Trophoblast cell (in vitro differentiated cells and primary cell): ENCODE data around the gene NFXL1.

Experiments
- DNase-seq, 2 donors: peaks; one replicate each; pipeline ENCODE4 v3.0.0-alpha.2; 2016
- H2AFZ ChIP-seq: 2 replicates; pipeline ENCODE4 v1.6.1; 2013; ENCODE audit warnings: low read length, moderate library complexity, mild to moderate bottlenecking; ENCODE audit not compliant: insufficient read depth, poor library complexity
- H2AK5ac ChIP-seq: 2 replicates; pipeline ENCODE4 v1.6.1; 2013; ENCODE audit warnings: mild to moderate bottlenecking, low read length
- H2BK120ac ChIP-seq: 2 replicates; pipeline ENCODE4 v1.6.1; 2013; ENCODE audit warnings: low read length, mild to moderate bottlenecking, moderate library complexity; ENCODE audit not compliant: insufficient read depth, poor library complexity
- H2BK12ac ChIP-seq: 2 replicates; pipeline ENCODE4 v1.6.1; 2013; ENCODE audit warnings: mild to moderate bottlenecking, low read length, moderate library complexity
- H2BK5ac ChIP-seq: 2 replicates; pipeline ENCODE4 v1.6.1; 2013; ENCODE audit warnings: low read length, low read depth, moderate library complexity, mild to moderate bottlenecking; ENCODE audit not compliant: poor library complexity
- H3K14ac ChIP-seq: 2 replicates; pipeline ENCODE4 v1.6.1; 2013; ENCODE audit warnings: mild to moderate bottlenecking, low read length
- H3K18ac ChIP-seq: 2 replicates; pipeline ENCODE4 v1.6.1; 2013; ENCODE audit warnings: mild to moderate bottlenecking, low read length
- H3K23ac ChIP-seq: 2 replicates; pipeline ENCODE4 v1.6.1; 2013; ENCODE audit warnings: low read length
- H3K27ac ChIP-seq: 2 replicates; pipeline ENCODE4 v1.5.1; 2013; ENCODE audit warnings: low read depth, mild to moderate bottlenecking, inconsistent platforms, low read length, moderate library complexity
- H3K27me3 ChIP-seq: 2 replicates; pipeline ENCODE4 v1.6.1; 2013; ENCODE audit warnings: inconsistent platforms, mild to moderate bottlenecking, low read length, moderate library complexity; ENCODE audit not compliant: insufficient read depth
- H3K36me3 ChIP-seq, 2 experiments: 1 replicate in 1 of 2; 2 replicates in 1 of 2; pipeline ENCODE4 v1.6.1; 2013; ENCODE audit warnings: low read length in 2 of 2, mild to moderate bottlenecking in 2 of 2, moderate library complexity in 1 of 2; ENCODE audit not compliant: insufficient read depth in 2 of 2, control insufficient read depth in 1 of 2
- H3K4ac ChIP-seq: 2 replicates; pipeline ENCODE4 v1.6.1; 2013; ENCODE audit warnings: low read depth, mild to moderate bottlenecking, low read length, moderate library complexity
- H3K4me1 ChIP-seq, 2 experiments: 1 replicate in 1 of 2; 2 replicates in 1 of 2; pipeline ENCODE4 v1.6.1; 2013; ENCODE audit warnings: low read length in 2 of 2, mild to moderate bottlenecking in 2 of 2, moderate library complexity in 1 of 2; ENCODE audit not compliant: insufficient read depth in 2 of 2, control insufficient read depth in 1 of 2
- H3K4me2 ChIP-seq: 2 replicates; pipeline ENCODE4 v1.6.1; 2013; ENCODE audit warnings: inconsistent platforms, mild to moderate bottlenecking, low read length, moderate library complexity
- H3K4me3 ChIP-seq: 2 replicates; pipeline ENCODE4 v1.5.1; 2013; ENCODE audit warnings: mild to moderate bottlenecking, low read depth, low read length, inconsistent platforms
- H3K79me1 ChIP-seq: one replicate; pipeline ENCODE4 v1.6.1; 2013; ENCODE audit warnings: low read length
- H3K79me2 ChIP-seq: 2 replicates; pipeline ENCODE4 v1.6.1; 2013; ENCODE audit warnings: low read length, mild to moderate bottlenecking; ENCODE audit not compliant: control insufficient read depth, insufficient read depth, poor library complexity
- H3K9ac ChIP-seq: 2 replicates; pipeline ENCODE4 v1.6.1; 2013; ENCODE audit warnings: mild to moderate bottlenecking, low read length
- H3K9me3 ChIP-seq: 2 replicates; pipeline ENCODE4 v1.6.1; 2013; ENCODE audit warnings: low read depth, mild to moderate bottlenecking, control low read depth, inconsistent platforms, low read length; ENCODE audit not compliant: insufficient read depth
- H4K12ac ChIP-seq: 2 replicates; pipeline ENCODE4 v1.6.1; 2013; ENCODE audit warnings: low read depth, mild to moderate bottlenecking, low read length, moderate library complexity
- H4K8ac ChIP-seq: 2 replicates; pipeline ENCODE4 v1.6.1; 2013; ENCODE audit warnings: low read depth, mild to moderate bottlenecking, low read length, moderate library complexity
- H4K91ac ChIP-seq: one replicate; pipeline ENCODE4 v1.6.1; 2013; ENCODE audit warnings: low read depth, mild to moderate bottlenecking, low read length, moderate library complexity
- WGBS: extraction: QIAGEN DNeasy Blood & Tissue Kit; methylation state at CpG from one replicate; pipeline ENCODE4 v1.1.7; 2013; ENCODE audit warnings: missing lambda C conversion rate; ENCODE audit not compliant: insufficient read length, insufficient coverage; ENCODE audit errors: extremely low coverage; 5-methylcytosine and 5-hydroxymethylcytosine counted together

Gene NFXL1

DNA sequence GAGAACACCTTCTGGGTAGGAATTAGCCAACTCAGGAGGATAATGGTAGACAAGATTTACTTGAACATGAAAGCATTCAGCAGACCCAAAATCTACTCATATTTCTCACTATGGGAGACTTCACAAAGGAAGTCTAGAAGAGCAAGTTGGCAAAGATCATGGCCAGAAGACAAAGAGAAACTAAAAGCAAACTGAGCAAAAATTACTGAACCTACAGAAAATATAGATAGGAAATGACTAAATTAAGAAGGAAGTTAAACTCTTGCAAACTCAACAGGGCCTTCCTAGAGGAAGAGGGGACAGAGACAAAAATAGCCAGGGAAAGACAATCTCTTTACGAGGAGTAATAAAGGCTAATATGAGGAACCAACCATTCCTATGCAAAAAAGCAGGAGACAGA, 95.2 kb downstream of the NFXL1 start:
- Histone ChIP-seq H3K79me2 (no peaks in the 10 kb centered on the region), H3K4ac (no peak overlapping the region), H3K9ac (no peak overlapping the region), H2AFZ (no peak overlapping the region), H3K79me1 (peaks cover 2% of the 10 kb centered on the region), H3K4me2 (no peak overlapping the region), H2BK5ac (no peak overlapping the region), H3K27ac (no peak overlapping the region), H4K12ac (no peak overlapping the region), H4K91ac (no peak overlapping the region), H3K36me3 (no peaks in the 10 kb centered on the region), H3K23ac (no peak overlapping the region), H2AK5ac (no peak overlapping the region), H3K14ac (no peak overlapping the region), H4K8ac (no peak overlapping the region), H3K27me3 (no peaks in the 10 kb centered on the region), H3K4me3 (no peak overlapping the region), H2BK120ac (no peak overlapping the region), H3K4me1 (peaks cover 3% of the 10 kb centered on the region in 2 experiments), H2BK12ac (no peak overlapping the region), H3K18ac (no peak overlapping the region), H3K9me3 (no peaks in the 10 kb centered on the region)
- WGBS = no CpG with 5 or more reads among the region's 1 CpG
- DNase-seq = no peak

- Histone ChIP-seq H3K9me3 (no peaks in the 10 kb centered on the region), H3K23ac (no peak overlapping the region), H4K8ac (no peak overlapping the region), H4K91ac (no peak overlapping the region), H3K4ac (no peak overlapping the region), H3K79me1 (no peaks in the 10 kb centered on the region), H2BK5ac (no peak overlapping the region), H2AK5ac (no peak overlapping the region), H3K36me3 (no peaks in the 10 kb centered on the region), H3K27ac (no peak overlapping the region), H3K9ac (no peak overlapping the region), H3K79me2 (no peaks in the 10 kb centered on the region), H4K12ac (no peak overlapping the region), H3K18ac (no peak overlapping the region), H3K4me3 (no peak overlapping the region), H3K4me2 (no peak overlapping the region), H2BK12ac (no peak overlapping the region), H3K4me1 (no peaks in the 10 kb centered on the region), H2BK120ac (no peak overlapping the region), H3K27me3 (no peaks in the 10 kb centered on the region), H3K14ac (no peak overlapping the region), H2AFZ (no peak overlapping the region)
- no peak for DNase-seq
Measured at GRCh38 chr4:47817275-47817674, 97.1 kb downstream of the NFXL1 start.

GRCh38 chr4:47816748-47817147, 97.6 kb downstream of the NFXL1 start:
- Histone ChIP-seq H3K9ac (no peak overlapping the region), H2BK120ac (no peak overlapping the region), H3K27me3 (no peaks in the 10 kb centered on the region), H2BK5ac (no peak overlapping the region), H4K91ac (no peak overlapping the region), H3K4me3 (no peak overlapping the region), H3K9me3 (no peaks in the 10 kb centered on the region), H3K4ac (no peak overlapping the region), H3K4me1 (no peaks in the 10 kb centered on the region), H2AK5ac (no peak overlapping the region), H4K12ac (no peak overlapping the region), H3K18ac (no peak overlapping the region), H3K14ac (no peak overlapping the region), H2BK12ac (no peak overlapping the region), H3K27ac (no peak overlapping the region), H4K8ac (no peak overlapping the region), H3K79me1 (no peaks in the 10 kb centered on the region), H2AFZ (no peak overlapping the region), H3K36me3 (no peaks in the 10 kb centered on the region), H3K4me2 (no peak overlapping the region), H3K23ac (no peak overlapping the region), H3K79me2 (no peaks in the 10 kb centered on the region)
- WGBS = no CpG with 5 or more reads among the region's 2 CpGs
- DNase-seq = no peak

DNA sequence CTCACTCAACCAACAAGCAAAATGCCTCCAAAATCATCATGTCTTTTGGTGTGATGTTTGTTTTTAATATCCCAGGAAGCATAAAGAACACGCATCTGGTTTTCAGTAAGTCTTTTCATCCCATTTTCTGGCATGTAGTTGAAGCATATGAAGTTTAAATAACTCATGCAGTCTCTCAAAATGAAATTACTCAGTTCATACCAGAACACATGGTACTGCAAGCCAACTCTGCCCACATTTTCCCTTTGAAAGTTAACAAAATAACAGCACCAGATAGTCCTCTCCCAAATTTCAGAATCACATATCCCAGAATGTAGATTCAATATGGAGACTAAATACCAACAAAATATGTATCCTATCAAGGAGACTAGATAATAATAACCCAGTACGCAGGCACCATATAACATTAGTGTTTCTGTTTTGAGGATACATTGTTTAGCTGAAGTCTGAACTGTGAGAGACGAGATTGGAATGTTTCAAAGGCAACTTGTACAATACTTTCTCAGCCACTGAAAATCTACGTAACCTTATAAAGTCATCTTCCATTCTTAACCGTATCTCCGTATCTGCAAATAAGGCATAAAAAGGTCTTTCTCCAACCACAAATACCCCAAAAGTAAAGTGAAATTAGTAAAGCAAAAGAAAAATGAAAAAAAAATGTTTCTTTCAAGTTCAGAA, 99.6 kb downstream of the NFXL1 start:
- no peak overlapping the region for H3K4me2 ChIP-seq

More for the DNA sequence above, 99.6 kb downstream of the NFXL1 start:
- H2AFZ ChIP-seq = no peak overlapping the region
- no peaks in the 10 kb centered on the region for H3K27me3 ChIP-seq
- no peak overlapping the region for H2AK5ac ChIP-seq
- H3K9ac ChIP-seq = no peak overlapping the region
- H2BK5ac ChIP-seq = no peak overlapping the region
- H2BK120ac ChIP-seq = no peak overlapping the region
- no peak overlapping the region for H2BK12ac ChIP-seq
- H3K79me2 ChIP-seq = no peaks in the 10 kb centered on the region
- no peaks in the 10 kb centered on the region for H3K79me1 ChIP-seq
- H3K4me3 ChIP-seq = no peak overlapping the region
- WGBS = no CpG with 5 or more reads among the region's 6 CpGs
- H3K9me3 ChIP-seq = no peaks in the 10 kb centered on the region
- H3K14ac ChIP-seq = no peak overlapping the region
- no peaks in the 10 kb centered on the region for H3K4me1 ChIP-seq
- H4K8ac ChIP-seq = no peak overlapping the region
- no peak overlapping the region for H3K27ac ChIP-seq
- no peaks in the 10 kb centered on the region for H3K36me3 ChIP-seq
- H4K91ac ChIP-seq = no peak overlapping the region
- no peak overlapping the region for H3K23ac ChIP-seq
- no peak overlapping the region for H3K4ac ChIP-seq
- DNase-seq = peak in 1 of 2 donors; percentile 61
- H3K18ac ChIP-seq = no peak overlapping the region
- H4K12ac ChIP-seq = no peak overlapping the region
